Activated naive CD8-positive, alpha-beta T cell (primary cell): ENCODE data around the gene ELP5.

ENCODE experiments used
- H3K27ac Mint-ChIP-seq: one replicate; pipeline ENCODE4 v1.8.0; 2021; ENCODE audit warnings: mixed read lengths
- H3K27me3 Mint-ChIP-seq: one replicate; pipeline ENCODE4 v1.8.0; 2021; ENCODE audit warnings: mixed read lengths
- H3K36me3 Mint-ChIP-seq: one replicate; pipeline ENCODE4 v1.8.0; 2021; ENCODE audit warnings: mixed read lengths
- H3K4me1 Mint-ChIP-seq: one replicate; pipeline ENCODE4 v1.8.0; 2021; ENCODE audit warnings: low read depth, mixed read lengths
- H3K4me3 Mint-ChIP-seq: one replicate; pipeline ENCODE4 v1.8.0; 2021; ENCODE audit warnings: mild to moderate bottlenecking, mixed read lengths
- H3K9me3 Mint-ChIP-seq: one replicate; pipeline ENCODE4 v1.8.0; 2021; ENCODE audit warnings: low read depth, mixed read lengths

ELP5 gene, protein sequence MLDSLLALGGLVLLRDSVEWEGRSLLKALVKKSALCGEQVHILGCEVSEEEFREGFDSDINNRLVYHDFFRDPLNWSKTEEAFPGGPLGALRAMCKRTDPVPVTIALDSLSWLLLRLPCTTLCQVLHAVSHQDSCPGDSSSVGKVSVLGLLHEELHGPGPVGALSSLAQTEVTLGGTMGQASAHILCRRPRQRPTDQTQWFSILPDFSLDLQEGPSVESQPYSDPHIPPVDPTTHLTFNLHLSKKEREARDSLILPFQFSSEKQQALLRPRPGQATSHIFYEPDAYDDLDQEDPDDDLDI

DNA sequence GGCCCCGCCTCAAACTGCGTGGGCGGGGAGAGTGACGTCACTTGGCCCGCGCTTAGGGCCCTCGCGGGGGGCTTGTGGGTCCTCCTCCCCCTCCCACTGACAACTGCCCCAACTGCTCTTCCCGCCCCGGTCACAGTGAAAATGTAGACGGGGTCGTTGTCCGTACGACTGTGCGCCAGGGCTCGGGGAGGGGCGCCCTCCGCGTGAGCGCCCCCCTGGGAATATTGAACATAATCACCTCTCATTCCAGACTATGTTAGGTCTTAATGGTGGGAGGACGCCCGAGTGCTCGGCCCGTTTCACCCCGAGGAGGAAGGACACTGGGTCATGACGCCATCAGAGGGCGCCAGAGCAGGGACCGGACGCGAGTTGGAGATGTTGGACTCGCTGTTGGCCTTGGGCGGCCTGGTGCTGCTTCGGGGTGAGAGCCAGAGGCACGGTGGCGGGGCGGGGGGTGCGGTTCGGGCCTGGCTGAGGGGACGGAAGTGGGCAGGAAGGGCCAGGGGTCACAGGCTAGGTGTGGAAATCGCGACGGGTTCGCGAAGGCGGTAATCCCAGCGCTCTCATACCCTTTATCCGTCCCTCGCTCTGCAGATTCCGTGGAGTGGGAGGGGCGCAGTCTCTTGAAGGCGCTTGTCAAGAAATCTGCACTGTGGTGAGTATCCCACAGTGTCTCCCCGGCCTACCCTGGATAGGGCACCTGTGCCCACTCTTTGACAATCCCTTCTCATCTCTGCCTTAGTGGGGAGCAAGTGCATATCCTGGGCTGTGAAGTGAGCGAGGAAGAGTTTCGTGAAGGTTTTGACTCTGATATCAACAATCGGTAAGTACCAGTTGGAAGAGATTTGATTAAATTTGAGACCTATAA, at the start of gene ELP5:
Gene ELP5, plus strand, starts transcription at position 40 of the 868 bp plus-strand sequence. Its CDS starts 336 bp downstream, at position 376.
- Mint-ChIP-seq H3K9me3 (no peaks in the 10 kb centered on the region), H3K27me3 (no peaks in the 10 kb centered on the region), H3K4me3 (peak within 1 kb of the TSS; percentile 99), H3K4me1 (peaks cover 36% of the 10 kb centered on the region), H3K36me3 (peaks cover 9% of the 10 kb centered on the region), H3K27ac (peak within 1 kb of the TSS; percentile 99)

DNA sequence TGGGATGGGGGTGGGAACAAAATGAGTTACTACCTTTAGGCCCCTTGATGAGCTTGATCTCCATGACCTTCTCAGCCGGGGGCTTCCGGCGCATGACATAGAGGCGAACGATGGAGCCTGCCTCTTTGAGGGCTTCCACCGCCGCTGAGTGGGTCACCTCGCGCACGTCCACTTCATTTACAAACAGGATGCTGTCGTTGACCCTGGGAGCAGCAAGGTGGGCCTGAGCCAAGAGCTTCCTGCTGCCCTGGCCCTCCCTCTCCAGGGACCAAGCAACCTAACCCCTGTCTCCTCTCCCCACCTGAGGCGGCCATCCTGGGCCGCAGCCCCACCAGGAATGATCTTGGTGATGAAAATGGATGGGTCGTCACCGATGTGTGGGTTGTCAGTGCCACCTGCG, 48.6 kb upstream of the ELP5 start:
- H3K36me3 Mint-ChIP-seq = peaks cover 4% of the 10 kb centered on the region
- H3K4me1 Mint-ChIP-seq = peaks cover 28% of the 10 kb centered on the region
- H3K27me3 Mint-ChIP-seq = no peaks in the 10 kb centered on the region
- no peaks in the 10 kb centered on the region for H3K9me3 Mint-ChIP-seq
- peak overlapping the region; percentile 62 for H3K4me3 Mint-ChIP-seq
- no peak overlapping the region for H3K27ac Mint-ChIP-seq

DNA sequence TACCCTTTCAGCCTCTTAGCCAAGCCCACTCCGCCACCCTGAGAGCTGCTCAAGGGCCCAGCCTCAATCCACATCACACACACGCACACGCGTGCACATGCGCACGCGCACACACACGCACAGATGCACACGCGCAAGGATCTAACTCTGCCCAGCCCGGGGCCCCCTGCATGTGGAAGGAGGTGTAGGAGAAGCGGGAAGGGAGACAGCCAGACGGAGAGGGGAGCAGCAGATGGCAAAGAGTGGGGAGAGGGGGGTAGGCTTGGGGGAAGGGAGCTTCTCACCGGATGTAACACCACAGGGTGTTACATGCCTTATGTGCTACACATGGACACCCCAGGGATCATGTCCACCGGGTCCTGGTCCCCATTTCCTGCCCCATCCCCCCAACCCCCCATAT, 47.7 kb upstream of the ELP5 start:
- no peaks in the 10 kb centered on the region for H3K27me3 Mint-ChIP-seq
- H3K4me1 Mint-ChIP-seq = peaks cover 28% of the 10 kb centered on the region
- peaks cover 4% of the 10 kb centered on the region for H3K36me3 Mint-ChIP-seq
- peak overlapping the region; percentile 74 for H3K27ac Mint-ChIP-seq
- no peaks in the 10 kb centered on the region for H3K9me3 Mint-ChIP-seq
- peak overlapping the region; percentile 71 for H3K4me3 Mint-ChIP-seq

DNA sequence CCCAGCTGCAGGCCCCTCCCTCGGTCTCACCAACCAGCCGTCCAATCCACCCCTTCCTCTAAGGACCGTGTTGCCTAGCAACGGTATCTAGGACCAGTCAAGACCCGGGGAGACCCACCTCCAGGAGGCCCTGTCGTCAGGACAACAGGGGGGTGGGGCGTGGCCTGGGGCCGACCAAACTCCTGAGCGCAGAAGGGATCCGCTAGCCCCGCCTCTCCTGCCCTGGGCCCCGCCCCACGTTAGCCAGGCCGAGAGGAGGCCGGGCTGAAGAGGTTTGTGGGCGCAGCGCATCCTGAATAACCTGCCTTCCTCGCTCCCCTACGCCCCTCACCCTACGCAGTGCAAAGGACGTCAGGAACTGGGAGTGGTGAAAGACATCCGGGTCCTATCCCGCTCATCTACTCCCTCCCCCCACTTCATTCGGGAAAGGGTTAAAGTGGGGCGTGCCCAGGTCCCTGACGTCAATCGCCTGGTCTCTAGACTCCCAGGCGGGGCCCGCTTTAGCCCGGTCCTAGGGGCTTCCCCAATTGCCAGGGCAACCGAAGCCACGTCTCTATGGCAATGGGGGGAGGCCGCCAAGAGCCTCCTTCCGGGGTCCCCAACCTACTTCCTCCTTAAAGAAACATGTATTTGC, 47.1 kb upstream of the ELP5 start:
- H3K36me3 Mint-ChIP-seq = peaks cover 4% of the 10 kb centered on the region
- H3K9me3 Mint-ChIP-seq = no peaks in the 10 kb centered on the region
- H3K4me3 Mint-ChIP-seq = peak overlapping the region; percentile 71
- peaks cover 28% of the 10 kb centered on the region for H3K4me1 Mint-ChIP-seq
- no peaks in the 10 kb centered on the region for H3K27me3 Mint-ChIP-seq
- peak overlapping the region; percentile 74 for H3K27ac Mint-ChIP-seq

DNA sequence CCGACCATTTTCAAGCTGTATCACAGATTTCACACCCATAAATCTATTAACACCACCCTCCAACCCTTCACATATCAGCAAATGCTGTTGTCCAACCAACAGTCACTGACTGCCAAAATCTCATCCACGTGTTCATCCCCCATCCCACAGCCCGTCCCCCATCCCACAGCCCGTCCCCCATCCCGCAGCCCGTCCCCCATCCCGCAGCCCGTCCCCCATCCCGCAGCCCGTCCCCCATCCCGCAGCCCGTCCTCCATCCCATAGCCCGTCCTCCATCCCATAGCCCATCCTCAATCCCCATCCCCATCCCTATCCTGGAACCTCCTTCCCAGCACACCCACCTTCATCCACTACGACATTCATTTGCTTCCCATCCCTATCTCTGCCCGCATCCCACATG, 46.5 kb upstream of the ELP5 start:
- Mint-ChIP-seq H3K9me3 (no peaks in the 10 kb centered on the region), H3K27ac (peak overlapping the region; percentile 74), H3K36me3 (peaks cover 4% of the 10 kb centered on the region), H3K4me3 (peak overlapping the region; percentile 71), H3K27me3 (no peaks in the 10 kb centered on the region), H3K4me1 (peaks cover 28% of the 10 kb centered on the region)

DNA sequence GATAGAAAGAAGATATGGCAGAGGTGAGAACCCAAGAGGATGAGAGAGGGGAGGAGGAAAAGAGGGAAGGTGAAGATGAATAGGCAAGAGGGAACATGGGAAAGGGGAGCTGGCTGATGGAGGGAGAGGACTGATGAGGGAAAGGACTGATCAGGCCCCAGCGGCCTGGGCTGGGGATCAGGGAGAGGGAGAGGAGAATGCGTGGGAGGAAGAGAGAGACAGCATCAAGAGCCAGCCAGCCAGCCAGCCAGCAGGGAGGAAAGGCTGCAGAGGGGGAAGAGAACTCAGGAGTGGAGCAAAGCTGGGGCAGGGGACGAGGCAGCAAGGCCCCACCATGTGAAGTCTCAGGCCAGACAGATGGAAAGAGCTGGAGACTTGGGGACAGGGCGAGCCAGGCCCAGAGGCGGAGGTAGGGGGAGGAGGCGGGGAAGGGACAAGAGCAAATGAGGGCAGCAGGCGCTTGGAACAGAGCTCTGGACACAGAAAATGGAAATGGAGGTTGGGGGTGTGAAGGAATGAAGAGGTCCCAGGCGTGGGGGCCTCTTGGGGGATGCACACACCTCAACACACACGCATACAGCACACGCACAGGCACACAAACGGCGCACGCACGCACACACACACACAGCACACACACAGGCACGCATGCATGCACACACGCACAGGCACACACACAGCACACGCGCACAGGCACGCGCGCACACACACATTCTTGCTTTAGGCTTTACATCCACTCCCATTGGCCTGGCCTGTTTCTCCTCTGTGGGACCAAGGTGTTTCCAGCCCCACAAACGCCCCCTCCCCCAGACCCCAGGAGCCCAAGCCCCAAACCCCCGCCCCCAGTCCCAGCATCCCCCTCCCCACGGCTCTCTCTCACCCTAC, 44.7 kb upstream of the ELP5 start:
- H3K36me3 Mint-ChIP-seq = peaks cover 3% of the 10 kb centered on the region
- no peaks in the 10 kb centered on the region for H3K9me3 Mint-ChIP-seq
- peak overlapping the region; percentile 24 for H3K4me3 Mint-ChIP-seq
- H3K4me1 Mint-ChIP-seq = peaks cover 35% of the 10 kb centered on the region
- H3K27ac Mint-ChIP-seq = no peak overlapping the region
- H3K27me3 Mint-ChIP-seq = no peaks in the 10 kb centered on the region

DNA sequence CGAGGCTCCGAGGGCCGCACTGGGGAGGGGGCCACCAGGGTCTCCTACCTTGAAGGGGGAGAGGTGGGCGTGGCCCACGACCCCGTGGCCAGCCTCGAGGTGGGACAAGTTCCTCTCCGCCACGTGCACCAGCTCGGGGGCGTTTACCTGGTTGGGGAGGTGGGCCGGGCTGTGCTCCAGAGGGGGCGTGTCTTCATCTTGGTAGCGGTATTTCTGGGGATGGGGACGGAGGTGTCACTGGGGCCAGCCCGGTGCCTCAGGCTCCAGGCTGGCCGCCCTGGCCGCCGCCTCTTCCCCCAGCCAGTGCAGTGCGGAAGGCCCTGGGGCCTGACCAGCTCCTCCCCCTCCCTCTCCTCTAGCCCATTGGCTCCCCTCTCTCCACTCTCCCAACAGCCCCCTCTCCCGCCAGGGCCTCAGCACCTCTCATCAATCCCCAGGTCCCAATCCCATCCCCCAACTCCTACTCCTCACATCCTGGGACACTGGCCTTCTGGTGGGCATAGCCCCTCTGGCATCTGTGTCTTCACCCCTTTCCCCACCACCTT, 43.9 kb upstream of the ELP5 start:
- H3K4me3 Mint-ChIP-seq = no peak overlapping the region
- H3K9me3 Mint-ChIP-seq = no peaks in the 10 kb centered on the region
- no peaks in the 10 kb centered on the region for H3K27me3 Mint-ChIP-seq
- H3K4me1 Mint-ChIP-seq = peaks cover 35% of the 10 kb centered on the region
- H3K36me3 Mint-ChIP-seq = no peaks in the 10 kb centered on the region
- no peak overlapping the region for H3K27ac Mint-ChIP-seq

DNA sequence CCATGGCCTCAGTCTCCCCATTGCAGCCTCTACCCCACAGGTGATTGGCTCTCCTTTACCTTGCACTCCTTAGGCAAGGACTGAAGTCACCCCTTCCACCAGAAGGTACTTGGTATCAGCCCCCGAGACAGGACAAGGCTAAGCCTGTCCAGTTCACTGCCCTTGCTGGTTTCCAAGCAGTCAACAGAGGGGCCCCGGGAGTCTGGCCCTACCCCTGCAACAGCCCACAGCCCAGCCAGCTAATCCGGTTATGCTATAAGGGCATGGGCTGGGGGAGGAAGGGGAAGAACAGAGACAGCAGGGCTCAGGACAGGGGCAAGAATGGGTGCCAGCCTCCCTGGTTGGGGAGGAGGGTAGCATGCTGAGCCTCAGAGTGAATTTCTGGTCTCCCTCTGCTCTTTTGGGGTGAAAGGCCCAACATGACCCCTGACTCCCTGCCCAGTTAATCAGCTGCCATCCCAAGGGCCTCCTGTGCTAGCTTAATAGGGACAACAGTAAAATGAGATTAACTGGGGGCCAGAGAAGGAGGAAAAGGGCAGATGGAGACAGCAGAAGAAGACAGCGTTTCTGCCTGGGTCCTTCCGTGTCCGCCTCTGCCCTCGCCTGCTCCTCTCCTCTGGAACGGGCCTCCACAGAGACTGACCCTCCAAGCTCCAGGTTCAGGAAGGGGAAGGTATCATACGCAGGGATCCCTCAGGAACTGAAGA, 43.1 kb upstream of the ELP5 start:
- peaks cover 42% of the 10 kb centered on the region for H3K4me1 Mint-ChIP-seq
- H3K36me3 Mint-ChIP-seq = no peaks in the 10 kb centered on the region
- H3K4me3 Mint-ChIP-seq = no peak overlapping the region
- H3K27ac Mint-ChIP-seq = no peak overlapping the region
- no peaks in the 10 kb centered on the region for H3K9me3 Mint-ChIP-seq
- H3K27me3 Mint-ChIP-seq = no peaks in the 10 kb centered on the region

DNA sequence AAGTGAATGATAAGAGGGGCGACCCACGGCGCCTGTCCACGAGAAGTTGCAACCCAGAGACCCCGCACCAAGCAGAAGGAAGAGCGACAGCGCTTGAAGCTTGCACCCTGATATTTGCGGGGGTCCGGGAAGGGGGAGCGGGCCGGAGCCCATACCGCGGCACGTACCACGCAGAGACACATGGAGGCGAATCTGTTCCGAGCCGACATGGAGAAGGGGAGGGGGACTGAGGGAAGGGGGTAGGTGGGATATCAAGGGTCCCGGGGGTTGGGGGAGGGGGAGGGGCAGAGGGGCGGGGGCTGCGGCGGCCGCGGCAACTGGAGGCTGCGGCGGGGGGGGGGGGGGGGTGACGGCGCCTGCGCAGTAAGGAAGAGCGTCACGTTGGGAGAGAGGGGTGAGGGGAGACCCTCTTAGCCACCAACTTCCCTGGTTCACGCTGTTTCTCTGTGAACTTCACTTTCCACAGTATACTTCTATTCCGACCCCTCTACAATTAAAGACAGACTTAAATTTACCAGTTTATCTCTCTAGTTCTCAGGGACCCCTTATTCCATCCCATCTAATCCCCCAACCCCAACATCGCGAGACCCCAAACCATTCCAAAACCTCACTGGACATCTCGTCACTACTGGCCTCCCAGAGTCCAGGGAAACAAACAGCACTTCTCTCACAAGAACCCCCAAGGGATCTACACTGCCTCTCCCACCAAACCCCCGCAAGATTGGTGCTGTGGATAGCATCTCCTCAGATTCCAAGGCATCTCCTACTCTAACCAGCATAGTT, 40.3 kb upstream of the ELP5 start:
- H3K27me3 Mint-ChIP-seq = no peaks in the 10 kb centered on the region
- no peak overlapping the region for H3K4me3 Mint-ChIP-seq
- H3K9me3 Mint-ChIP-seq = no peaks in the 10 kb centered on the region
- no peak overlapping the region for H3K27ac Mint-ChIP-seq
- peaks cover 45% of the 10 kb centered on the region for H3K4me1 Mint-ChIP-seq
- no peaks in the 10 kb centered on the region for H3K36me3 Mint-ChIP-seq

DNA sequence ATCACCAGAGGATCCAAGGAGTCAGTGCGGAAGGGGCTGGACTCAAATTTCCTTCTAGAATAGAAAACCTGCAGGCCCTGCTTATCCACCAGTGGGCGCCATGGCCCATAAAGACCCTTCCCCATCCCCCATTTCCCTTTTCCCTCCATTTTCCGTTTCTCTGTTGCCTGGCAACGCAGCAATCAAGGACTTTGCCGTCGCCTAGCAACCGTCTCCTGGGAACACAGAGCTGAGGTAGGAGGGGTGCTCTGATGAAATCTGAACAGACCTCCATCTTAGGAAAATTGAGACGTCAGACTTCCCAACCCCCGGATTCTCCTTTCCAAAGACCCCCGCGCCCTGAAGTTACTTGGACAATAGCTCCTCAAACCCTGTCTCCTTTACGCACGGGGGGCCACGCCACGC, 38.1 kb upstream of the ELP5 start:
- H3K27me3 Mint-ChIP-seq = no peaks in the 10 kb centered on the region
- peak overlapping the region; percentile 91 for H3K27ac Mint-ChIP-seq
- H3K9me3 Mint-ChIP-seq = no peaks in the 10 kb centered on the region
- peaks cover 57% of the 10 kb centered on the region for H3K4me1 Mint-ChIP-seq
- peak overlapping the region; percentile 89 for H3K4me3 Mint-ChIP-seq
- no peaks in the 10 kb centered on the region for H3K36me3 Mint-ChIP-seq

DNA sequence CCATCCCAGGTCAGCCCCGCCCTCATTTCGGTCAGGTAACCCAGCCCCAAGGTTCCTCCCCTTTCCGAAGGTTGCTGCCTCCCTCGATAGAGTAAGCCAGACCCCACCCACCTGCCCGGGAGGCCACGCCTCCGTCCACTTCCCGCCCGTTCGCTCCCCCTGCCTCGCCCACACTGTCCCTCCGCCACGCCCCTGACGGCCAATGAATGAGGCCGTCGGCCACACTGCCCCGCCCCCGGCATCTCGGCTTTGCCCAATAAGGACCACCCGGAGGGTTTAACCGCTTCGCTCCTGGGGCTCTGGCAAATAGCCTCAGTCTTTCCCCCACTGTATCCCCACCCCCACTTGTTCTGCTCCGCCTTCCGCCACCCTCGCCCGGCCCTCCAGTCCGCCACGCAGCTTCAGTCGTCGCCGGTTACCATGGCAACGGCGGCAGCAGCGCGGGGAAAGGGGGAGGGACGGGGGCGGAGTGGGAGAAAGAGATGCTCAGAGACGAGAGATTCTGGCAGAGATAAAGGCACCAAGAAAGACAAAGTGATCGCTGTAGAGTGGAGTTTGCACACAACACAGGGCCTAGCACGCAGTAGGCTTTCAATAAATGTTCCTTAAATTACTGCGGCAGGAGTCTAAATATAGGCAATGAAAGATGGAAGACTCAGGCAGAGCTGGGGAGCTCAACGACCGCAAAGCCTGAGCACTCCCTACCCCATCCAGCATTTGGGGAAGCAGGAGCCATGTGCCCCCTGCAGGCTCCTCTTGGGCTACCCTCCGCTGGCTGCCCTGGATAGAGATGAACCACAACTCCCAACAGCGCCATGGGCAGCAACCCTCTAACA, 37.5 kb upstream of the ELP5 start:
- Mint-ChIP-seq H3K36me3 (no peaks in the 10 kb centered on the region), H3K4me3 (peak overlapping the region; percentile 89), H3K4me1 (peaks cover 63% of the 10 kb centered on the region), H3K27me3 (no peaks in the 10 kb centered on the region), H3K27ac (peak overlapping the region; percentile 91), H3K9me3 (no peaks in the 10 kb centered on the region)

DNA sequence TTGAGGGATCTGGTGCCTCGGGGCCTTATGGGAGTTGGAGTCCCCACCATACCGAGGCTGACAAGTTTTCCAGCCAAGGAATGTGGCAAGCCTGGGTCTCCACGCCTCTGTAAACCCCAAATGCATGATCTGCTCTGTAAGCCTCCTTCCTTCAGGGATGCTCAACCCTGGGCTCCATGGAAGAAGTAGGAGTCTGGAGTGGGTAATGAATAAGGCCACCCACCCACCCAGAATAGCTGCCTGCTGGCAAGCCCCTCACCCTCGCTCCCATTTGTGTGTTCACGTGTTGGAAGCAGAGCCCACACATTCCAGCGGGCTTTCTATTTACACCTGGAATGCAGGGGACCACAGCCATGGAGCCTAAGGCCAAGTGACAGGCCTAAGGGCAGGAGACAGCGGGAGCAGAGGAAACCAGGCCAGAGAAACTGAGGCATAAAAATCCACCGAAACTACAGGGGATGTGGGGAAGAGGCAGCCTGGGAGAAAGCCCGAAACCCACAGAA, 36.8 kb upstream of the ELP5 start:
- Mint-ChIP-seq H3K27ac (peak overlapping the region; percentile 91), H3K4me1 (peaks cover 66% of the 10 kb centered on the region), H3K9me3 (no peaks in the 10 kb centered on the region), H3K4me3 (peak overlapping the region; percentile 89), H3K36me3 (no peaks in the 10 kb centered on the region), H3K27me3 (no peaks in the 10 kb centered on the region)
